Limb (tissue), 2 donors: Measurements from ENCODE around the gene NTM.
A peak's percentile ranks its signal among the peaks of the same experiment; 100 is the strongest.

Experiments used
- DNase-seq, 2 donors: peaks; one replicate each; pipeline ENCODE4 v3.0.0-alpha.2; 2016; ENCODE audit errors: extremely low spot score in 2 of 2

NTM gene

GRCh38 chr11:131717616-131718015, 347.2 kb downstream of the NTM start:
- DNase-seq = no peak

GRCh38 chr11:131723088-131723487, 352.7 kb downstream of the NTM start:
- DNase-seq = peak in 1 of 2 donors; percentile 5

- DNase-seq = no peak
Measured at GRCh38 chr11:131724436-131724975, 354.1 kb downstream of the NTM start.

- DNase-seq = peak in 1 of 2 donors; percentile 17
Measured at GRCh38 chr11:131734871-131735270, 364.5 kb downstream of the NTM start.

- DNase-seq = no peak
Measured at GRCh38 chr11:131737357-131737756, 366.9 kb downstream of the NTM start.

GRCh38 chr11:131739243-131739882, 368.9 kb downstream of the NTM start:
- no peak for DNase-seq

GRCh38 chr11:131744847-131745246, 374.4 kb downstream of the NTM start:
- DNase-seq = no peak

GRCh38 chr11:131745405-131745804, 375.0 kb downstream of the NTM start:
- DNase-seq = no peak

GRCh38 chr11:131746201-131746600, 375.8 kb downstream of the NTM start:
- DNase-seq = no peak

- DNase-seq = peak; percentile 79 to 81
Measured at GRCh38 chr11:131748151-131749050, 378.0 kb downstream of the NTM start.

GRCh38 chr11:131749101-131749500, 378.7 kb downstream of the NTM start:
- peak in 1 of 2 donors; percentile 10 for DNase-seq

GRCh38 chr11:131750152-131750551, 379.7 kb downstream of the NTM start:
- DNase-seq = no peak

GRCh38 chr11:131750692-131751091, 380.3 kb downstream of the NTM start:
- DNase-seq = no peak

GRCh38 chr11:131754671-131755070, 384.3 kb downstream of the NTM start:
- no peak for DNase-seq

GRCh38 chr11:131756479-131757110, 386.2 kb downstream of the NTM start:
- DNase-seq = no peak

GRCh38 chr11:131758726-131759125, 388.3 kb downstream of the NTM start:
- DNase-seq = no peak

- no peak for DNase-seq
Measured at GRCh38 chr11:131759140-131759539, 388.7 kb downstream of the NTM start.

GRCh38 chr11:131760091-131761061, 390.0 kb downstream of the NTM start:
- DNase-seq = peak; percentile 24 to 50

GRCh38 chr11:131762346-131763110, 392.1 kb downstream of the NTM start:
- DNase-seq = no peak
